IPS-15b (cell line): Measurements from ENCODE around the gene ATG7.

Source experiments
- H3K27me3 ChIP-seq: one replicate; pipeline ENCODE4 v1.6.1; 2013; ENCODE audit warnings: low read length; ENCODE audit not compliant: control insufficient read depth, insufficient read depth
- H3K36me3 ChIP-seq: one replicate; pipeline ENCODE4 v1.6.1; 2013; ENCODE audit warnings: low read length; ENCODE audit not compliant: control insufficient read depth, insufficient read depth
- H3K4me1 ChIP-seq: one replicate; pipeline ENCODE4 v1.6.1; 2013; ENCODE audit warnings: mild to moderate bottlenecking, low read length; ENCODE audit not compliant: control insufficient read depth, insufficient read depth
- H3K4me3 ChIP-seq: one replicate; pipeline ENCODE4 v1.5.1; 2013; ENCODE audit warnings: low read depth, low read length
- H3K9ac ChIP-seq: one replicate; pipeline ENCODE4 v1.6.1; 2013; ENCODE audit warnings: low read depth, mild to moderate bottlenecking, low read length
- H3K9me3 ChIP-seq: one replicate; pipeline ENCODE4 v1.6.1; 2013; ENCODE audit warnings: mild to moderate bottlenecking, low read length; ENCODE audit not compliant: control insufficient read depth, insufficient read depth

The ATG7 gene

GRCh38 chr3:11529281-11529680 lies 257.1 kb downstream of the ATG7 start:
- H3K4me1 ChIP-seq: no peaks in the 10 kb centered on the region
- no peak overlapping the region for H3K9ac ChIP-seq
- H3K36me3 ChIP-seq: no peaks in the 10 kb centered on the region
- H3K4me3 ChIP-seq: no peak overlapping the region
- H3K27me3 ChIP-seq: no peaks in the 10 kb centered on the region
- no peaks in the 10 kb centered on the region for H3K9me3 ChIP-seq

GRCh38 chr3:11530153-11530721 lies 258.0 kb downstream of the ATG7 start:
- no peak overlapping the region for H3K9ac ChIP-seq
- H3K4me1 ChIP-seq: no peaks in the 10 kb centered on the region
- H3K27me3 ChIP-seq: no peaks in the 10 kb centered on the region
- no peaks in the 10 kb centered on the region for H3K9me3 ChIP-seq
- no peaks in the 10 kb centered on the region for H3K36me3 ChIP-seq
- H3K4me3 ChIP-seq: no peak overlapping the region

- Histone ChIP-seq H3K9me3 (no peaks in the 10 kb centered on the region), H3K4me1 (no peaks in the 10 kb centered on the region), H3K36me3 (no peaks in the 10 kb centered on the region), H3K27me3 (no peaks in the 10 kb centered on the region), H3K4me3 (no peak overlapping the region), H3K9ac (no peak overlapping the region)
These were observed 260.8 kb downstream of the ATG7 start for GRCh38 chr3:11532931-11533391.

- no peak overlapping the region for H3K4me3 ChIP-seq
- H3K4me1 ChIP-seq: no peaks in the 10 kb centered on the region
- H3K36me3 ChIP-seq: no peaks in the 10 kb centered on the region
- H3K9me3 ChIP-seq: no peaks in the 10 kb centered on the region
- H3K27me3 ChIP-seq: no peaks in the 10 kb centered on the region
- no peak overlapping the region for H3K9ac ChIP-seq
These were observed 262.0 kb downstream of the ATG7 start for GRCh38 chr3:11534011-11534792.

- H3K4me1 ChIP-seq: no peaks in the 10 kb centered on the region
- no peak overlapping the region for H3K4me3 ChIP-seq
- H3K27me3 ChIP-seq: no peaks in the 10 kb centered on the region
- H3K9ac ChIP-seq: no peak overlapping the region
- no peaks in the 10 kb centered on the region for H3K9me3 ChIP-seq
- no peaks in the 10 kb centered on the region for H3K36me3 ChIP-seq
These were observed 262.6 kb downstream of the ATG7 start for GRCh38 chr3:11534793-11535101.

- Histone ChIP-seq H3K4me1 (no peaks in the 10 kb centered on the region), H3K27me3 (no peaks in the 10 kb centered on the region), H3K36me3 (no peaks in the 10 kb centered on the region), H3K9ac (no peak overlapping the region), H3K9me3 (no peaks in the 10 kb centered on the region), H3K4me3 (no peak overlapping the region)
These were observed 263.2 kb downstream of the ATG7 start for GRCh38 chr3:11535243-11535960.

- Histone ChIP-seq H3K36me3 (no peaks in the 10 kb centered on the region), H3K4me3 (no peak overlapping the region), H3K27me3 (no peaks in the 10 kb centered on the region), H3K4me1 (no peaks in the 10 kb centered on the region), H3K9me3 (no peaks in the 10 kb centered on the region), H3K9ac (no peak overlapping the region)
These were observed 264.1 kb downstream of the ATG7 start for GRCh38 chr3:11536132-11536935.

- H3K36me3 ChIP-seq: no peaks in the 10 kb centered on the region
- H3K4me3 ChIP-seq: no peak overlapping the region
- no peaks in the 10 kb centered on the region for H3K4me1 ChIP-seq
- H3K9me3 ChIP-seq: no peaks in the 10 kb centered on the region
- H3K9ac ChIP-seq: no peak overlapping the region
- H3K27me3 ChIP-seq: no peaks in the 10 kb centered on the region
These were observed 264.9 kb downstream of the ATG7 start for GRCh38 chr3:11536936-11537612.

- Histone ChIP-seq H3K9ac (no peak overlapping the region), H3K27me3 (no peaks in the 10 kb centered on the region), H3K4me1 (no peaks in the 10 kb centered on the region), H3K36me3 (no peaks in the 10 kb centered on the region), H3K9me3 (no peaks in the 10 kb centered on the region), H3K4me3 (no peak overlapping the region)
These were observed 266.4 kb downstream of the ATG7 start for GRCh38 chr3:11538581-11538980.

- Histone ChIP-seq H3K36me3 (no peaks in the 10 kb centered on the region), H3K4me1 (no peaks in the 10 kb centered on the region), H3K9ac (no peak overlapping the region), H3K27me3 (no peaks in the 10 kb centered on the region), H3K4me3 (no peak overlapping the region), H3K9me3 (no peaks in the 10 kb centered on the region)
These were observed 267.0 kb downstream of the ATG7 start for GRCh38 chr3:11539218-11539617.

- Histone ChIP-seq H3K4me3 (no peak overlapping the region), H3K4me1 (no peaks in the 10 kb centered on the region), H3K27me3 (no peaks in the 10 kb centered on the region), H3K36me3 (no peaks in the 10 kb centered on the region), H3K9ac (no peak overlapping the region), H3K9me3 (no peaks in the 10 kb centered on the region)
These were observed 267.5 kb downstream of the ATG7 start for GRCh38 chr3:11539677-11540076.
